Lower leg skin (tissue), 3 donors: ENCODE measurements around the gene TMEM239.

Experiments used
- CTCF ChIP-seq, 3 donors: fragments of 450-650 bp; IDR thresholded peaks; one replicate each; pipeline ENCODE4 v1.5.1; 2016; ENCODE audit warnings: antibody characterized with exemption in 3 of 3, mild to moderate bottlenecking in 3 of 3, moderate library complexity in 2 of 3
- POLR2A ChIP-seq, 2 donors: fragments of 450-650 bp; IDR thresholded peaks; one replicate each; pipeline ENCODE4 v1.6.1; 2016 to 2017; ENCODE audit warnings: antibody characterized with exemption in 2 of 2, mild to moderate bottlenecking in 1 of 2, moderate library complexity in 1 of 2

- TF ChIP-seq POLR2A (IDR thresholded peaks at IDR 0.05) (no peak), CTCF (IDR thresholded peaks at IDR 0.05) (no peak)
These were observed 11.9 kb upstream of the TMEM239 start for GRCh38 chr20:2804041-2804828.
